HepG2 (cell line): Measurements from ENCODE around the gene IFNAR2.

Source experiments
- HDAC6 ChIP-seq: fragments of 200-600 bp; sonication (generic); IDR thresholded peaks from 2 replicates; pipeline ENCODE4 v1.7.0; 2017; ENCODE audit warnings: mild to moderate bottlenecking, antibody characterized with exemption, low read length, low read depth
- JUNB ChIP-seq: sonication (generic); formaldehyde crosslinking; IDR thresholded peaks from 2 replicates; pipeline ENCODE4 v1.8.0; 2022; ENCODE audit warnings: missing genetic modification reagents, mild to moderate bottlenecking, borderline replicate concordance
- PHF8 ChIP-seq: sonication (generic); formaldehyde crosslinking; IDR thresholded peaks from 2 replicates; pipeline ENCODE4 v1.5.0; 2020; ENCODE audit warnings: missing genetic modification reagents
- STAT5B ChIP-seq: sonication (generic); formaldehyde crosslinking; IDR thresholded peaks from 2 replicates; pipeline ENCODE4 v1.4.0; 2020; ENCODE audit warnings: missing genetic modification reagents
- TF ChIP-seq, protein P1 (sequence below): sonication (generic); formaldehyde crosslinking; IDR thresholded peaks from 2 replicates; pipeline ENCODE4 v1.5.0; 2020; ENCODE audit warnings: mild to moderate bottlenecking, missing genetic modification reagents
- TF ChIP-seq, protein P2 (sequence below): sonication (generic); formaldehyde crosslinking; IDR thresholded peaks from 2 replicates; pipeline ENCODE4 v1.4.0; 2020; ENCODE audit warnings: missing genetic modification reagents

- TF ChIP-seq JUNB (CRISPR knock-in tag) (no peak), PHF8 (CRISPR knock-in tag) (no peak), STAT5B (CRISPR knock-in tag) (no peak), HDAC6 (no peak)
- TF ChIP-seq, protein P1, sequence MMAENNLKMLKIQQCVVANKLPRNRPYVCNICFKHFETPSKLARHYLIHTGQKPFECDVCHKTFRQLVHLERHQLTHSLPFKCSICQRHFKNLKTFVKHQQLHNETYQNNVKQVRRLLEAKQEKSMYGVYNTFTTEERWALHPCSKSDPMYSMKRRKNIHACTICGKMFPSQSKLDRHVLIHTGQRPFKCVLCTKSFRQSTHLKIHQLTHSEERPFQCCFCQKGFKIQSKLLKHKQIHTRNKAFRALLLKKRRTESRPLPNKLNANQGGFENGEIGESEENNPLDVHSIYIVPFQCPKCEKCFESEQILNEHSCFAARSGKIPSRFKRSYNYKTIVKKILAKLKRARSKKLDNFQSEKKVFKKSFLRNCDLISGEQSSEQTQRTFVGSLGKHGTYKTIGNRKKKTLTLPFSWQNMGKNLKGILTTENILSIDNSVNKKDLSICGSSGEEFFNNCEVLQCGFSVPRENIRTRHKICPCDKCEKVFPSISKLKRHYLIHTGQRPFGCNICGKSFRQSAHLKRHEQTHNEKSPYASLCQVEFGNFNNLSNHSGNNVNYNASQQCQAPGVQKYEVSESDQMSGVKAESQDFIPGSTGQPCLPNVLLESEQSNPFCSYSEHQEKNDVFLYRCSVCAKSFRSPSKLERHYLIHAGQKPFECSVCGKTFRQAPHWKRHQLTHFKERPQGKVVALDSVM (CRISPR knock-in tag): no peak
- TF ChIP-seq, protein P2, sequence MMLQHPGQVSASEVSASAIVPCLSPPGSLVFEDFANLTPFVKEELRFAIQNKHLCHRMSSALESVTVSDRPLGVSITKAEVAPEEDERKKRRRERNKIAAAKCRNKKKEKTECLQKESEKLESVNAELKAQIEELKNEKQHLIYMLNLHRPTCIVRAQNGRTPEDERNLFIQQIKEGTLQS (CRISPR knock-in tag): no peak
Observed at GRCh38 chr21:33236766-33237165, 7.0 kb downstream of the IFNAR2 start.
